Measurements from ENCODE around the gene OSBPL10. TPM values are rescaled to one million over a fixed set of nuclear protein-coding genes. Genes with fewer than 3 reads are reported as not detected.

Gene OSBPL10
- total RNA-seq, 1 donor: 29.0 TPM

DNA sequence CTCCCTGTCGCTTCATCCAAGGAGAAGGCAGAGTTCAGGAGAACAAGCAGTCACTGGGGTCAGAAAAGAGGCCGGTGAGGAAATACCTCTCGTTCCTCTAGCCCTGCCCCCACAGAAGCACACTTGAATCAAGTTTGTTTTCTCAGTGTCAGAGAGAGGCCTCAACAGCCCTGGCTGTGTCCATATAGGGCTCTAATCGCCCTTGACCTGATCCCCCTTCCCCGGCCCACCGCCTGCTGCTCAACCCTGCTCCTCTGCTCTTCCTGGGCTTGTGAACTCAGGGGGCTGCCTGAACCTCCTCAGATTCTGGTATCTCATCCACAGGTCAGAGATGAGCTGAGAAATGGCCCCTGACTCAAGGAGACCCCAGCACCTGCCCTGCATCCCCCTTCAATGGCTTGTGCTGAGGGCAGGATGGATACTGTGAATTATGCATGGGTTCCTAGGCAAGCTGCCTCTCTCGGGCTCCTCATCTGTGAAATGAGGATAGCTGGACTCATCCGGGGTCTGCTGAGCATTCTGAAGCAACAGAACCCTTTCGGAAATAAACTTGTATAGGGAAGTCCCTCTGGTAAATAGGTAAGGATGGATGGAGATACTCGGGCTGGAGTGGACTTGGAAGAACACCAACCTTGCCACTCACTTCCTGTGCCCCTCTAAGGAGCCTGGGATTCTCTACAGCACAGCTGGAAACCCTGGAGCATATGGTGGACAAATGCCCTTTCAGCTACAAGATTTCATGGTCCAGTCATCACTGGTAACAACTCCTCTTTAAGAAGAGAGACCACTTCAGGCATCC is 300.8 kb downstream of the OSBPL10 start:
- no peaks in the 10 kb centered on the region for H3K79me2 ChIP-seq (ENCODE audit: insufficient read depth, low read length)
- no peaks in the 10 kb centered on the region for H3K4me1 ChIP-seq (ENCODE audit: insufficient read depth, low read length)
- no peak overlapping the region for H3K27ac ChIP-seq (ENCODE audit: low read depth, low read length)
- no peaks in the 10 kb centered on the region for H3K36me3 ChIP-seq (ENCODE audit: insufficient read depth, low read length)
- no peaks in the 10 kb centered on the region for H3K9me3 ChIP-seq (ENCODE audit: low read depth, low read length)
- no peak overlapping the region for H3K4me3 ChIP-seq (ENCODE audit: insufficient read depth, low read length)
- TF ChIP-seq, protein P1, sequence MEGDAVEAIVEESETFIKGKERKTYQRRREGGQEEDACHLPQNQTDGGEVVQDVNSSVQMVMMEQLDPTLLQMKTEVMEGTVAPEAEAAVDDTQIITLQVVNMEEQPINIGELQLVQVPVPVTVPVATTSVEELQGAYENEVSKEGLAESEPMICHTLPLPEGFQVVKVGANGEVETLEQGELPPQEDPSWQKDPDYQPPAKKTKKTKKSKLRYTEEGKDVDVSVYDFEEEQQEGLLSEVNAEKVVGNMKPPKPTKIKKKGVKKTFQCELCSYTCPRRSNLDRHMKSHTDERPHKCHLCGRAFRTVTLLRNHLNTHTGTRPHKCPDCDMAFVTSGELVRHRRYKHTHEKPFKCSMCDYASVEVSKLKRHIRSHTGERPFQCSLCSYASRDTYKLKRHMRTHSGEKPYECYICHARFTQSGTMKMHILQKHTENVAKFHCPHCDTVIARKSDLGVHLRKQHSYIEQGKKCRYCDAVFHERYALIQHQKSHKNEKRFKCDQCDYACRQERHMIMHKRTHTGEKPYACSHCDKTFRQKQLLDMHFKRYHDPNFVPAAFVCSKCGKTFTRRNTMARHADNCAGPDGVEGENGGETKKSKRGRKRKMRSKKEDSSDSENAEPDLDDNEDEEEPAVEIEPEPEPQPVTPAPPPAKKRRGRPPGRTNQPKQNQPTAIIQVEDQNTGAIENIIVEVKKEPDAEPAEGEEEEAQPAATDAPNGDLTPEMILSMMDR (IDR thresholded peaks at IDR 0.05; ENCODE audit: extremely low read depth, low read depth, low read length): no peak
- H4K20me1 ChIP-seq (ENCODE audit: insufficient read depth, low read length): no peaks in the 10 kb centered on the region
- H3K27me3 ChIP-seq (ENCODE audit: insufficient read depth, low read length): no peaks in the 10 kb centered on the region
- DNase-seq (ENCODE audit: insufficient read length, low spot score, missing footprints): no peak
- H3K4me2 ChIP-seq (ENCODE audit: insufficient read depth, low read length): no peak overlapping the region
- no peak overlapping the region for H2AFZ ChIP-seq (ENCODE audit: low read length)

DNA sequence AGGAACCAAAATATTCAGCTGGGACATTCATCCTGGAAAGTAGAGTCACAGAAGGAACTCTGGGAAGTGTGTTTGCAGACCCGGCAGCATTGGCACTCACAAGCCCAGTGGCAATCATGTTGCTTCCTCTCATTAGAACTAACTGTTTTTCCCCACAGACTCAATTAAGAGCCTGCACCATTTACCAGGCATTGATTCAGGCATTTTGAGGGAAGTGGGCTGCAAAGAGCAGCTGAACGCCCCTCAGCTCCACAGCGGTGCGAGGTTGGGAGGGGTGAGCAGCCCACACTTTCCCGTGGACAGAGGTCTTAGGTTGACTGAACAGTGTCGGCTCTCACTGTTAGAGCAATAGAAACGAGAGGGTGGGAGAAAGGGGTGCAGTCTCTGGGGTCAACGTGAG is 304.5 kb downstream of the OSBPL10 start:
- DNase-seq (ENCODE audit: insufficient read length, low spot score, missing footprints): no peak
- Histone ChIP-seq H2AFZ (ENCODE audit: low read length) (no peak overlapping the region), H3K36me3 (ENCODE audit: insufficient read depth, low read length) (no peaks in the 10 kb centered on the region), H4K20me1 (ENCODE audit: insufficient read depth, low read length) (no peaks in the 10 kb centered on the region), H3K4me3 (ENCODE audit: insufficient read depth, low read length) (no peak overlapping the region), H3K4me1 (ENCODE audit: insufficient read depth, low read length) (no peaks in the 10 kb centered on the region), H3K4me2 (ENCODE audit: insufficient read depth, low read length) (no peak overlapping the region), H3K9me3 (ENCODE audit: low read depth, low read length) (no peaks in the 10 kb centered on the region), H3K27me3 (ENCODE audit: insufficient read depth, low read length) (no peaks in the 10 kb centered on the region), H3K27ac (ENCODE audit: low read depth, low read length) (no peak overlapping the region), H3K79me2 (ENCODE audit: insufficient read depth, low read length) (no peaks in the 10 kb centered on the region)
- TF ChIP-seq, protein P1 (IDR thresholded peaks at IDR 0.05; ENCODE audit: extremely low read depth, low read depth, low read length): no peak

- Histone ChIP-seq H3K79me2 (ENCODE audit: insufficient read depth, low read length) (no peaks in the 10 kb centered on the region), H3K27me3 (ENCODE audit: insufficient read depth, low read length) (no peaks in the 10 kb centered on the region), H3K27ac (ENCODE audit: low read depth, low read length) (no peak overlapping the region), H4K20me1 (ENCODE audit: insufficient read depth, low read length) (no peaks in the 10 kb centered on the region), H3K9me3 (ENCODE audit: low read depth, low read length) (no peaks in the 10 kb centered on the region), H3K4me3 (ENCODE audit: insufficient read depth, low read length) (no peak overlapping the region), H2AFZ (ENCODE audit: low read length) (no peak overlapping the region), H3K36me3 (ENCODE audit: insufficient read depth, low read length) (no peaks in the 10 kb centered on the region), H3K4me2 (ENCODE audit: insufficient read depth, low read length) (no peak overlapping the region), H3K4me1 (ENCODE audit: insufficient read depth, low read length) (no peaks in the 10 kb centered on the region)
- TF ChIP-seq, protein P1 (IDR thresholded peaks at IDR 0.05; ENCODE audit: extremely low read depth, low read depth, low read length): no peak
- DNase-seq (ENCODE audit: insufficient read length, low spot score, missing footprints): no peak
These were observed 307.1 kb downstream of the OSBPL10 start for GRCh38 chr3:31673950-31674349.

- no peak overlapping the region for H3K27ac ChIP-seq (ENCODE audit: low read depth, low read length)
- no peak overlapping the region for H3K4me3 ChIP-seq (ENCODE audit: insufficient read depth, low read length)
- H4K20me1 ChIP-seq (ENCODE audit: insufficient read depth, low read length): no peaks in the 10 kb centered on the region
- H3K4me2 ChIP-seq (ENCODE audit: insufficient read depth, low read length): no peak overlapping the region
- H3K27me3 ChIP-seq (ENCODE audit: insufficient read depth, low read length): no peaks in the 10 kb centered on the region
- no peaks in the 10 kb centered on the region for H3K4me1 ChIP-seq (ENCODE audit: insufficient read depth, low read length)
- TF ChIP-seq, protein P1 (IDR thresholded peaks at IDR 0.05; ENCODE audit: extremely low read depth, low read depth, low read length): no peak
- DNase-seq (ENCODE audit: insufficient read length, low spot score, missing footprints): no peak
- H3K79me2 ChIP-seq (ENCODE audit: insufficient read depth, low read length): no peaks in the 10 kb centered on the region
- H3K36me3 ChIP-seq (ENCODE audit: insufficient read depth, low read length): no peaks in the 10 kb centered on the region
- no peaks in the 10 kb centered on the region for H3K9me3 ChIP-seq (ENCODE audit: low read depth, low read length)
- no peak overlapping the region for H2AFZ ChIP-seq (ENCODE audit: low read length)
These were observed 309.1 kb downstream of the OSBPL10 start for GRCh38 chr3:31671976-31672375.
